ENCODE data around the gene FAM131A.
A peak's percentile ranks its signal among the peaks of the same experiment; 100 is the strongest.

FAM131A gene

DNA sequence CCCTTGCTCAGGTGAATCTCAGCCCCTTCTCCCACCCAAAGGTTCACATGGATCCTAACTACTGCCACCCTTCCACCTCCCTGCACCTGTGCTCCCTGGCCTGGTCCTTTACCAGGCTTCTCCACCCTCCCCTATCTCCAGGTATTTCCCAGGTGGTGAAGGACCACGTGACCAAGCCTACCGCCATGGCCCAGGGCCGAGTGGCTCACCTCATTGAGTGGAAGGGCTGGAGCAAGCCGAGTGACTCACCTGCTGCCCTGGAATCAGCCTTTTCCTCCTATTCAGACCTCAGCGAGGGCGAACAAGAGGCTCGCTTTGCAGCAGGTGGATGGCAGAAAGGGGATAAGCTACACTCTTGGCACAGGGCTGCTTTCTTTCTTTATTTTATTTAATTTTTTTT is 4.5 kb downstream of the FAM131A start:
- no peak for DNase-seq (ENCODE audit: low spot score)

- no peak for DNase-seq (ENCODE audit: low spot score)
Observed at GRCh38 chr3:184343200-184343876, 5.9 kb downstream of the FAM131A start.

DNA sequence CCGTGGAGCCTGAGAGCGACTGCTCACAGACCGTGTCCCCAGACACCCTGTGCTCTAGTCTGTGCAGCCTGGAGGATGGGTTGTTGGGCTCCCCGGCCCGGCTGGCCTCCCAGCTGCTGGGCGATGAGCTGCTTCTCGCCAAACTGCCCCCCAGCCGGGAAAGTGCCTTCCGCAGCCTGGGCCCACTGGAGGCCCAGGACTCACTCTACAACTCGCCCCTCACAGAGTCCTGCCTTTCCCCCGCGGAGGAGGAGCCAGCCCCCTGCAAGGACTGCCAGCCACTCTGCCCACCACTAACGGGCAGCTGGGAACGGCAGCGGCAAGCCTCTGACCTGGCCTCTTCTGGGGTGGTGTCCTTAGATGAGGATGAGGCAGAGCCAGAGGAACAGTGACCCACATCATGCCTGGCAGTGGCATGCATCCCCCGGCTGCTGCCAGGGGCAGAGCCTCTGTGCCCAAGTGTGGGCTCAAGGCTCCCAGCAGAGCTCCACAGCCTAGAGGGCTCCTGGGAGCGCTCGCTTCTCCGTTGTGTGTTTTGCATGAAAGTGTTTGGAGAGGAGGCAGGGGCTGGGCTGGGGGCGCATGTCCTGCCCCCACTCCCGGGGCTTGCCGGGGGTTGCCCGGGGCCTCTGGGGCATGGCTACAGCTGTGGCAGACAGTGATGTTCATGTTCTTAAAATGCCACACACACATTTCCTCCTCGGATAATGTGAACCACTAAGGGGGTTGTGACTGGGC is 7.3 kb downstream of the FAM131A start:
- no peak for DNase-seq (ENCODE audit: low spot score)

DNA sequence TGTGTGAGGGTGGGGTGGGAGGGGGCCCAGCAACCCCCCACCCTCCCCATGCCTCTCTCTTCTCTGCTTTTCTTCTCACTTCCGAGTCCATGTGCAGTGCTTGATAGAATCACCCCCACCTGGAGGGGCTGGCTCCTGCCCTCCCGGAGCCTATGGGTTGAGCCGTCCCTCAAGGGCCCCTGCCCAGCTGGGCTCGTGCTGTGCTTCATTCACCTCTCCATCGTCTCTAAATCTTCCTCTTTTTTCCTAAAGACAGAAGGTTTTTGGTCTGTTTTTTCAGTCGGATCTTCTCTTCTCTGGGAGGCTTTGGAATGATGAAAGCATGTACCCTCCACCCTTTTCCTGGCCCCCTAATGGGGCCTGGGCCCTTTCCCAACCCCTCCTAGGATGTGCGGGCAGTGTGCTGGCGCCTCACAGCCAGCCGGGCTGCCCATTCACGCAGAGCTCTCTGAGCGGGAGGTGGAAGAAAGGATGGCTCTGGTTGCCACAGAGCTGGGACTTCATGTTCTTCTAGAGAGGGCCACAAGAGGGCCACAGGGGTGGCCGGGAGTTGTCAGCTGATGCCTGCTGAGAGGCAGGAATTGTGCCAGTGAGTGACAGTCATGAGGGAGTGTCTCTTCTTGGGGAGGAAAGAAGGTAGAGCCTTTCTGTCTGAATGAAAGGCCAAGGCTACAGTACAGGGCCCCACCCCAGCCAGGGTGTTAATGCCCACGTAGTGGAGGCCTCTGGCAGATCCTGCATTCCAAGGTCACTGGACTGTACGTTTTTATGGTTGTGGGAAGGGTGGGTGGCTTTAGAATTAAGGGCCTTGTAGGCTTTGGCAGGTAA is 8.1 kb downstream of the FAM131A start:
- peak; percentile 90 for DNase-seq (ENCODE audit: low spot score)

- DNase-seq (ENCODE audit: low spot score), result no peak
Observed at GRCh38 chr3:184346480-184347190, 9.2 kb downstream of the FAM131A start.

GRCh38 chr3:184347321-184348056 is 10.1 kb downstream of the FAM131A start:
- DNase-seq (ENCODE audit: low spot score), result no peak

- no peak for DNase-seq (ENCODE audit: low spot score)
Observed at GRCh38 chr3:184348057-184348382, 10.6 kb downstream of the FAM131A start.

DNA sequence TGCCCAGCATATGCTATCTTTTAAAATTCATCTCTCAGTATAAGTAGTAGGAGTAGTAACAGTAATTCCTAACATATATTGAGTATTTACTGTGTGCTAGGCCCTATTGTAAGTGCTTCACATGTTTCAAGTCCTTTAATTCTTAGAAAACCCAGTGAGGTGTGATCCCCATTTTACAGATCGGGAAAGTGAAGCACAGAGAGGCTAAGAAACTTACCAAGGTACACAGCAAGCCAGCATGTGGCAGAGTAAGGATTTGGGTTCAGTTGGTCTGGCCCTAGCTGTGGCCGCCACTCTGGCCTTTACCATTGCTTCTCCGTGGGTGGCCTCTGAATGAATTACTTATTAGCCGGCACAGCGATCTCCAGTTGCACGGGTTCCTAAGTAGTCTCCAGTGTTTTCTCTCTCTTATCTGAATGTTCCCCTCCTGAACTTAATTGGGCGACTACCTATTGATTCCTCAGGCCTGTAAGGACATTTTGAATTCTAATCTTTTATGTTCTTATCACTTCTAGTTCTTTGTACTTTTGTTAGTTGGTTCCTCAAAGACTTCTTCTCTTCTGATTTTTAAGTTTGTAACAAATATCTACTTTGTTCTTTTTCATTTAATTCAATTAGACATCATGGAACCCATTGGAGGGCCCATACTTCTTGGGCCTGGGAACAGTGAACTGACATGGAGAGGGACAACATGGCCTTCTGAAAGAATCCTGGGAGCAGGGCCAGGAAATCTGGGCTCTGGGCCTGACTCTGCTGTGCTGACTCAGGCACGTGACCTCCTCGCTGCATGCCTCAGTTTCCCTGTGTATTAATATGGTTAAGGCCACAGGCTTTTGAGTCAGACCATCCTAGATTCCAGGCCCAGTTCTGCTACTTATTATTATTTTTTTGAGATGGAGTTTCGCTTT is 12.4 kb downstream of the FAM131A start:
- no peak for DNase-seq (ENCODE audit: low spot score)

- DNase-seq (ENCODE audit: low spot score), result no peak
Observed at GRCh38 chr3:184350618-184351017, 13.2 kb downstream of the FAM131A start.

GRCh38 chr3:184351511-184352148 is 14.2 kb downstream of the FAM131A start:
- DNase-seq (ENCODE audit: low spot score), result no peak

GRCh38 chr3:184352149-184352785 is 14.9 kb downstream of the FAM131A start:
- DNase-seq (ENCODE audit: low spot score), result no peak

DNA sequence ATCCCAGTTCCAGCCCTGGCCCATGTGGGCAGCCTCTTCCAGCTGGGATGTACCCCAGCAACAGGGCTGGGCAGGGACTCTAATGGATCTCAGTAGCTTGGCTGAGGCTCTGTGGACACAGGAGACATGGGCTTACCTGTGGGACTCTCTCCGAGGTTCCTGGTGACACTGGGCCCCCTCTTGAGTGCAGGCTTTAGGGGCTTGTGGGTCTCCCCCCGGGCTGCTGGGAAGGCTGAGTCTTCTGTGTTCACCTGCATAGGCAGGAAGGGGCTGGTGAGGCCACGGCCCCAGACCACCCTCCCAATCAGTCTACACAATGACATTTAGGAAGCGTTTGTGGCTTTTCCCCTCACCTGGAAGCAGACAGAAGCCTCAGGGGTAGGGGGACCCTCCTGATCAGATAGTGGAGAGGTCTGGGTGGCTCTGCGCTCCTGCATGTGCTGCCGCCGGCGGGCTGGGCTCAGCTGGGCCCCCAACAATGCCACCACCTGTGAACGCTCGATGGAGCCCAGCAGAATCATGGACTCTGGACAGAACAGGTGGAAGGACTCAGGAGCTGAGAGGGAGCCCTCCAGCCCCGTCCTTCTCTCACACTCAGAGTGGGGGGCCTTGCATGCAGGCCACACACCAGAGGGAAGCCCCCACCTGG is 15.6 kb downstream of the FAM131A start:
- DNase-seq (ENCODE audit: low spot score), result no peak

DNA sequence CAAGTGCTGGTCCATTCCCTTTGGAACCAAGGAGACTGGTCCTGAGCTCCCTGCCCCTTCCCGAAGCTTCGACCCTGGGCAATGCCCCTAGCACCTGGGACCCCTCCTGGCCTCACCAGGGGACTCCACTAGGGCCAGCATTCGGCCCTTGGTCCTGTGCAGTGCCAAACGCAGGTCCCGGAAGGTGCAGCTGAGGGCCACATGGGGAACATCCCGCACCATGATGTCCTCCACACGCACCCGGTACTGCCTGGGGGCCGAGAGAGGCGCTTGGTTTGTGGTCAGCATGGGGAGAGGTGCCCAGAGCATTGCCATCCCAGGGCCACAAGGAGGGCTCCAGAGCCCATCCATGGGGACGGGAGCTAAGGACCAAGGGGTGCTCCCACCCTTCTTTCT is 16.1 kb downstream of the FAM131A start:
- DNase-seq (ENCODE audit: low spot score), result no peak

DNA sequence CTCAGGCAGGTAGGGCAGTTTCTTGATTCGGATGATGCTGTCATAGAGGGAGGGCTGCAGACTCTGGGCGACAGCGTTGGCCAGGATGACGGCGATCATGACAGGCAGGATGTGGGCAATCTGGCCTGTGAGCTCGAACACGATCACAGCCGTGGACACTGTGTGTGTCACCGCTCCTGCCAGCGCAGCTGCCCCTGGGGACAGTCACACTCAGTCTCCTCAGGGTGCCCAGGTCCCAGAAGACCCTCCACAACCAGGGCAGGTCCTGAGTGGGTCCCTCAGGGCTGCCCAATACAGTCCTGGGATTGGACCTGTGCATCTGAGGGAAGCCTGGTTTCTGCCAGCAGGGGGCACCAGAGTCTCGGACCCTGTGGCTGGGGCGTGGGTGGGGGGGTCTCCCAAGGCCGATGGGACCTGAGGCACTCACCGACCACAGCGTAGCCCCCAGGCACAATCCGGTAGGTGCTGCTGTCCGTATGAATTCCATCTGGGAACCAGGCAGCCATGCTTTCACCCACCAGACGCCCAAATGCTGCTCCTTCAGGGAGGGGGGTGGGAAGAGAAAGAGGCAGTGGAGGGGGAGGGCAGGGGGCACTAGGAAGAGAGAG is 16.8 kb downstream of the FAM131A start:
- peak; percentile 71 for DNase-seq (ENCODE audit: low spot score)

- DNase-seq (ENCODE audit: low spot score), result no peak
Observed at GRCh38 chr3:184354754-184355153, 17.4 kb downstream of the FAM131A start.

GRCh38 chr3:184355261-184356040 is 18.1 kb downstream of the FAM131A start:
- DNase-seq (ENCODE audit: low spot score), result no peak

DNA sequence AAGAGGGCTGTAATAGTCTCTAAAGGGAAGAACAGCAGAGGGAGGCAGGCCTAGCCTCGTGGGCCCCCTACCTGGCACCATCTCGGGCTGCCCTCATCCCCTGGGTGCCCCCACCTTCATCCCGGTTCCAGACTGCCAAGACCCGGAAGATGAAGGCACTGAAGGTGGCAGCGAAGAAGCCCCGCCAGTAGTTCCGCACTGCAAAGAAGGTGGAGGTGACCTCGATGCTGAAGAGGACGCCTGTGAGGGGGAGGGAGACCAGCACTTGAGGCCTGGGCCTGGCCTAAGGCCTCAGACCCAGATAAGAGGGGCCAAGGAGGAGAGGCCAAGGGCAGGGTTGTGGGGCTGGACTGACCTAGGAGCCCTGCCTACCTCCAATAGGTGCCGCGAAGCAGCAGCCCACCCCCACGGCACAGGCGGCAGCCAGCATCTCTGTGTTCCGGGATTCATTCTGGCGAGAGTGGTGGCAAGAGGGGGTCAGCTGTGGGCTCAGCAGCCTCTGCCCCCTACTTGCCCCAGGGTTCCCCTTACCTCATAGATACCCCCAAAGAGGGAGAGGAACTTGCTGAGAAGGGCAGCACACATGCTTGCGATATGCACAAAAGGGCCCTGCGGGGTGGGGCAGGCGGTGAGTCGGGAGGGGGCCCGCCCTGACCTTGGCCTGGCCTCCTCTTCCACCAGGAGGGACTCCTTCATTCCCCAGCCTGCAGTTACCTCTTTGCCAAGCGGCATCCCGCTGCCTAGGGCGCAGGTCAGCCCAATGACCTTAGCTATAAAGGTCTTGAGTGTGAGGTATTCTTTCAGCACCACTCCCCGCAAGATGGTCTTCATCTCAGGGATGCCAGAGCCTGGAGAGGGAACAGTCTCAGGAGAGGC is 20.1 kb downstream of the FAM131A start:
- no peak for DNase-seq (ENCODE audit: low spot score)
